A549 treated with AZD9567 at 1 μM for 4 hours (cell line): ENCODE measurements around the gene TENM4. TPM values are rescaled to one million over a fixed set of nuclear protein-coding genes. Genes with fewer than 3 reads are reported as not detected.

ENCODE experiments used
- total RNA-seq: library from RNA; stranded (reverse); fragments of 200-300 nt; extraction: Qiagen RNA extraction; gene quantifications from 5 replicates; pipeline ENCODE4 v1.2.3, GENCODE V29; 2022; ENCODE audit not compliant: insufficient read depth

Gene TENM4
- 0.03 to 0.15 TPM (median 0.09 TPM) in 4 of 5 replicates, not detected in the other for total RNA-seq

GRCh38 chr11:79440571-79441460 is at the start of gene TENM4:
Gene TENM4, minus strand, starts transcription at chr11:79441030. Its CDS starts 371,086 bp downstream, at chr11:79069944.

